ENCODE data around the gene IGSF6.
"Not testable (repeated sequence)": the region's sequence is repeated elsewhere in the genome, so short reads cannot be mapped to it uniquely, and the experiment has no call there.

IGSF6 gene

DNA sequence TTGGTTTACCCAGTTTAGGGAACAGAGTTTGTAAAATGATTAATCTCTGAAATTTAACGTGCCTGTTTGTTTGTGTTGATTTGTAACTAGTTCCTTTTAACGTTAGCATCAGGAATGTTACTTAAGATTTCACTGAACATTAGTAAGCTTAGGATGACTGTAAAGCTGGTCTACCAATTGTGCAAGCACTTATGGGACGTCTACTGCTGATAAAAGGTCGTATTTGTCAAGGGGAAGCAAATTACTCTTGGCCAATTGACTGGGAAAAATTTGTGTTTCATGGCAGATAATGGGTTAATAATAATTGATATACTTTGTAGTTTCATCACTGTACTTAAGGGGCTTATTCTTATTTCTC, 41.2 kb downstream of the IGSF6 start:
- no peak for TF ChIP-seq CTCF (IDR thresholded peaks at IDR 0.05; ENCODE audit: borderline replicate concordance, control extremely low read depth, extremely low read depth, insufficient read depth, missing control alignments)
- no peak for DNase-seq (ENCODE audit: low spot score)
- in situ Hi-C loops (cut with MboI; ENCODE audit: low sequenced_read_pairs, unreplicated experiment) = no loop called here

DNA sequence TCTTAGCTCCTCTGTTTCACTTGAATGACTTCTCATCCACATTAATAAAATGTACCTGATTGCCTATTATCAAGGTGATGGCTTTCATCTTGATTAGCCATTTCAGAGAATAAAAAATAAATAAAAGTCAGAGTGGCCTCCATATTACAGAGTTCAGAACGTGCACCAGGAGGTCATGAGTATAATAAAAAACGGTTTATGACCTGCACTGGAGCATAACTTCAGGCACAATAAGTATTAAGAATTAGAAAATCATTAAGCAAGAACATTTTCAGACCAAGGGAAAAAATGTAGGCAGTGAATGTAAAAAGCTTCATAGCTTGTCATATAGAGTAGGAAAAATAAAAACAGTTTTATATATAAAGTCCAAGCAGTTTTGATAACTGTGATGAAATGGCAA, 41.6 kb downstream of the IGSF6 start:
- no peak for TF ChIP-seq CTCF (IDR thresholded peaks at IDR 0.05; ENCODE audit: borderline replicate concordance, control extremely low read depth, extremely low read depth, insufficient read depth, missing control alignments)
- DNase-seq (ENCODE audit: low spot score) = no peak
- in situ Hi-C loops (cut with MboI; ENCODE audit: low sequenced_read_pairs, unreplicated experiment) = no loop called here

DNA sequence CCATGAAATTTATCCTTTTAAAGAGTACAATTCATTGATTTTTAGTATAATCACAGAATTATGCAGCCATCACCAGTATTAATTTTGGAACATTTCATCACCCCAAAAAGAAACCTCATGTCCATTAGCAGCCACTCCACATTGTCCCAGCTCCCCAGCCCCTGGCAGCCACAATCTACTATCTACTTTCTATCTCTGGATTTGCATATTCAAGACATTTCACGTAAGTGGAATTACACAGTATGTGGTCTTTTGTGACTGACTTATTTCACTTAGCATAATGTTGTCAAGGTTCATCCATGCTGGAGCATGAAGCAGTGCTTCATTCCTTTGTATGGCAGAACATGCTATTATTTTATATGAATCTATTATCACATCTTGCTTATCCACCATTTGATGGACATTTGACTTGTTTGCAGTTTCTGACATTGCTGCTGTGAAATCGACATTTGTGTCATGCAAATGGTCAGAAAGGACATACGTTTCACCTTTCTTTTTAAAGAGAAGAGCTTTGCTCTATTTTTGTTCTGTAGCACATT, 42.3 kb downstream of the IGSF6 start:
- in situ Hi-C loops (cut with MboI; ENCODE audit: low sequenced_read_pairs, unreplicated experiment) = no loop called here
- no peak for DNase-seq (ENCODE audit: low spot score)
- no peak for TF ChIP-seq CTCF (IDR thresholded peaks at IDR 0.05; ENCODE audit: borderline replicate concordance, control extremely low read depth, extremely low read depth, insufficient read depth, missing control alignments)

DNA sequence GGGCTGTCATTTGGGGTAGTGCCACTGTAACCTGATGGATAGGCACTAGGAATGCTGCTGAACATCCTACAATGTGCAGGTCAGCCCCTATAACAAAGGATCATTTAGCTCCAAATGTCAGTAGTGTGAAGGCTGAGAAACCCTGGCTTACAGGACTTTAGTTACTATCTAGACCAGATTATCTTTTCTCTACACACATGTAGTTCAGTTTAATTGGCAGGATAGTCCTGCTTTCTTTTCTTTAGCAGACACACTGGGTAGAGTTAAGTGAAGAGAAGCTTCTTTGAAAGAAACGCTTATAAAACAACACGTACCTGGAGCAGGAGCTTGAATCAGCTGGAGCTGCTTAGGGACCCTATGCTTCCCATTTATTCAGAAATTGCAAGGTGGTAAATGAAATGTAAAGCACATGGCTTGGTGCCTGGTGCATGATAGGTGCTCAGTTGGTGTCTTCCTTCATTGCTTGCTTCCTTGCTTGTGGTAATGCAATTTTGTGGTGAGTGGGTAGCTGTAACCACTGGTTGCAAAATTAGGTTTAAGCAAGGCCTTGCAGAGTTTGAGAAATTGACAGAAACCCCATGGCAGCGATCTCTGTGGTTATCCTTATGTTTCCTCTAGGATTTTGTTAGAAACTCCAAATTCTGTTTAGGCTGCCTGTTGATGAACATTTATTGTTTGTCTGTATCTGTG, 43.6 kb downstream of the IGSF6 start:
- no peak for TF ChIP-seq CTCF (IDR thresholded peaks at IDR 0.05; ENCODE audit: borderline replicate concordance, control extremely low read depth, extremely low read depth, insufficient read depth, missing control alignments)
- in situ Hi-C loops (cut with MboI; ENCODE audit: low sequenced_read_pairs, unreplicated experiment) = no loop called here
- DNase-seq (ENCODE audit: low spot score) = no peak

- DNase-seq (ENCODE audit: low spot score); in situ Hi-C loops (cut with MboI; ENCODE audit: low sequenced_read_pairs, unreplicated experiment): not testable (repeated sequence)
Measured at GRCh38 chr16:21605848-21606247, 46.6 kb downstream of the IGSF6 start.

DNA sequence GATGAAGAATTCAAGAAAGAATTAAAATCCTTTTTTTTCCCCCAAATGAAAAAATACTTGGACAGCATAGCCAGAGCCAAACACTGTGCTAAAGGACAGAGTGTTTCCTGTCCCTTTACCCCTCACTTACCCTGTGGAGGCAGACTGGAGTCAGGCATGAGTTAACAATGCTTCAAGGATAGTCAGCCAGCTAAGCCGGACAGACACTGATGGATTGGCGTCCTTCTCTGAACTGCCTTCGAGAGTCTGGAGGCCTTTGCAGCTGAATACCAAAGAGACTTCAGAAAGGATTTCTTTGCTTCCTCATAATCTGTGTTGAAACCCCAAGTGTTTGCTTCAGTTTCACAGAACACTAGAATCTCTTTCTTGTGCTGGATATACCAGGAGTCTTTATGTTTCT, 48.5 kb downstream of the IGSF6 start:
- no peak for DNase-seq (ENCODE audit: low spot score)
- no peak for TF ChIP-seq CTCF (IDR thresholded peaks at IDR 0.05; ENCODE audit: borderline replicate concordance, control extremely low read depth, extremely low read depth, insufficient read depth, missing control alignments)
- in situ Hi-C loops (cut with MboI; ENCODE audit: low sequenced_read_pairs, unreplicated experiment) = no loop called here

- no peak for DNase-seq (ENCODE audit: low spot score)
- TF ChIP-seq CTCF (IDR thresholded peaks at IDR 0.05; ENCODE audit: borderline replicate concordance, control extremely low read depth, extremely low read depth, insufficient read depth, missing control alignments) = no peak
- in situ Hi-C loops (cut with MboI; ENCODE audit: low sequenced_read_pairs, unreplicated experiment) = no loop called here
Measured at GRCh38 chr16:21602785-21603184, 49.6 kb downstream of the IGSF6 start.

All from GM13976 (cell line).